Keratinocyte (primary cell): ENCODE results near the gene L3MBTL4. TPM values are rescaled to one million over a fixed set of nuclear protein-coding genes. Genes with fewer than 3 reads are reported as not detected.

Experiments used
- DNase-seq: peaks from one replicate; pipeline ENCODE4 v3.0.0-alpha.2; 2011; ENCODE audit warnings: low read depth, missing footprints, low spot score
- FAIRE-seq: peaks from 2 replicates; lab custom pipeline; 2011; peaks lifted over from hg19 to GRCh38; lab: Jason Lieb, UNC
- H2AFZ ChIP-seq: 2 replicates; pipeline ENCODE4 v1.6.0; 2012; ENCODE audit warnings: low read length, control low read depth, inconsistent platforms; ENCODE audit not compliant: control insufficient read depth
- H3K27ac ChIP-seq: 2 replicates; pipeline ENCODE4 v1.5.1; 2011; ENCODE audit warnings: low read length; ENCODE audit not compliant: control insufficient read depth, insufficient read depth
- H3K27me3 ChIP-seq: 3 replicates; pipeline ENCODE4 v1.6.0; 2011; ENCODE audit warnings: low read length; ENCODE audit not compliant: control insufficient read depth, insufficient read depth; ENCODE audit errors: extremely low read depth
- H3K36me3 ChIP-seq, 2 experiments: 2 replicates in 1 of 2; 3 replicates in 1 of 2; pipeline ENCODE4 v1.5.1; 2011; ENCODE audit warnings: low read length in 2 of 2, mild to moderate bottlenecking in 1 of 2; ENCODE audit not compliant: control insufficient read depth in 2 of 2, insufficient read depth in 2 of 2; ENCODE audit errors: extremely low read depth in 1 of 2
- H3K4me1 ChIP-seq: 3 replicates; pipeline ENCODE4 v1.5.1; 2011; ENCODE audit warnings: low read length; ENCODE audit not compliant: control insufficient read depth, insufficient read depth; ENCODE audit errors: extremely low read depth
- H3K4me2 ChIP-seq: 3 replicates; pipeline ENCODE4 v1.6.0; 2011; ENCODE audit warnings: low read depth, low read length; ENCODE audit not compliant: control insufficient read depth, insufficient read depth; ENCODE audit errors: extremely low read depth
- H3K4me3 ChIP-seq, 3 experiments: fragments of 200-600 bp in 1 of 3; sonication (generic) in 1 of 3; 2 replicates in 2 of 3; 3 replicates in 1 of 3; pipeline ENCODE4 v1.5.1; 2011 to 2016; ENCODE audit warnings: low read length in 3 of 3, mild to moderate bottlenecking in 3 of 3, control low read depth in 2 of 3, inconsistent platforms in 1 of 3, low read depth in 1 of 3, mixed read lengths in 1 of 3, mixed run types in 1 of 3, moderate library complexity in 1 of 3; ENCODE audit not compliant: control insufficient read depth in 2 of 3, insufficient read depth in 2 of 3; ENCODE audit errors: extremely low read depth in 1 of 3
- H3K79me2 ChIP-seq: 2 replicates; pipeline ENCODE4 v1.6.0; 2012; ENCODE audit warnings: low read length; ENCODE audit not compliant: control insufficient read depth, insufficient read depth
- H3K9ac ChIP-seq: 3 replicates; pipeline ENCODE4 v1.6.0; 2011; ENCODE audit warnings: low read length; ENCODE audit not compliant: control insufficient read depth, insufficient read depth; ENCODE audit errors: extremely low read depth
- H3K9me1 ChIP-seq: 3 replicates; pipeline ENCODE4 v1.6.0; 2011; ENCODE audit warnings: low read length; ENCODE audit not compliant: control insufficient read depth, insufficient read depth; ENCODE audit errors: extremely low read depth
- H3K9me3 ChIP-seq: 2 replicates; pipeline ENCODE4 v1.5.1; 2012; ENCODE audit warnings: low read depth, low read length; ENCODE audit not compliant: control insufficient read depth
- H4K20me1 ChIP-seq: 3 replicates; pipeline ENCODE4 v1.6.0; 2011; ENCODE audit warnings: low read length; ENCODE audit not compliant: control insufficient read depth, insufficient read depth; ENCODE audit errors: extremely low read depth
- CTCF ChIP-seq, 3 experiments: IDR thresholded peaks in 1 of 3; conservative IDR thresholded peaks in 1 of 3; optimal IDR thresholded peaks in 1 of 3; 2 replicates in 2 of 3; 3 replicates in 1 of 3; pipeline versions ENCODE3 to v1.5.1; 2011; ENCODE audit warnings: low read length in 3 of 3, mild to moderate bottlenecking in 3 of 3, moderate library complexity in 2 of 3, control low read depth in 1 of 3, inconsistent platforms in 1 of 3; ENCODE audit not compliant: insufficient read depth in 2 of 3; ENCODE audit errors: extremely low read depth in 1 of 3
- EZH2 ChIP-seq: IDR thresholded peaks from one replicate; pipeline ENCODE4 v1.6.1; 2012; ENCODE audit warnings: inconsistent platforms, mild to moderate bottlenecking, low read length, moderate library complexity
- dilution Hi-C: fragments of 300-500 bp; cut with MboI; formaldehyde crosslinking; loops from one replicate; pipeline ENCODE4 v1.7.0; 2020; ENCODE audit warnings: low sequenced_read_pairs; ENCODE audit not compliant: extremely low pct_ligation_motif_present
- polyA plus RNA-seq, 5 experiments: library from polyadenylated mRNA; depleted of rRNA in 3 of 5; stranded (reverse) in 3 of 5; stranded (forward) in 1 of 5; unstranded in 1 of 5; fragments of >200 nt; gene quantifications; 1 replicate in 1 of 5; 2 replicates in 3 of 5; 3 replicates in 1 of 5; pipeline versions ENCODE4 v1.2.1 to v1.2.3, GENCODE V29; 2011 to 2012; ENCODE audit warnings: missing spikeins in 2 of 5, low read depth in 1 of 5, low replicate concordance in 1 of 5

L3MBTL4 gene
- polyA plus RNA-seq, 1 donor (not counting 4 experiments of a cell fraction or from before 2014, with no cell fraction given) = 0.17 TPM

DNA sequence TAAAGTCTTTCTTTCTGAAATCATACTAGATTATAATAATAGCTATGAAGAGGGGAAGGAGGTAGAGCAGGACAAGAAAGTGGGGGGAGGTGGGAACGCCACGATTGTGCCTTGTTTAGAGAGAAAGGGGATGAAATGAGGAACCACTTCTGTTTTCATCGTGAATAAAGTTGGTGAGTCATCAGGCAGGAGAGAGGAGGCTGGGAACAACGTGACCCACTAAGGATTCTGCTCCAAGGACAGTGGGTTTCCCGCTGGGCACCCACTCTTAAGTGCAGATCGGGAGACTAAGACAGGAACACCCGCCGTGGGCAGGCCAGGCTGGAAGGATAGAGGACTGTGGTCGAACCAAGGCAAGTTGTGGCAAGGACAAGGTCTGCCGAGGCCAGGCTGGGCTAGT lies 158.2 kb downstream of the L3MBTL4 start:
- DNase-seq = no peak
- no peak overlapping the region for H3K4me2 ChIP-seq
- no peaks in the 10 kb centered on the region for H3K36me3 ChIP-seq
- H3K27me3 ChIP-seq = no peaks in the 10 kb centered on the region
- H3K27ac ChIP-seq = no peak overlapping the region
- no peak overlapping the region for H3K4me3 ChIP-seq
- H3K79me2 ChIP-seq = no peaks in the 10 kb centered on the region
- dilution Hi-C loops = no loop called here
- H3K9me1 ChIP-seq = no peaks in the 10 kb centered on the region
- no peak for TF ChIP-seq EZH2
- no peak for TF ChIP-seq CTCF (optimal IDR thresholded peaks at IDR 0.05 in 1 of 3, IDR thresholded peaks at IDR 0.05 in 1 of 3, conservative IDR thresholded peaks at IDR 0.05 in 1 of 3; ENCODE audit: extremely low read depth in 1 of 3, insufficient read depth in 2 of 3, low read length in 3 of 3)
- no peaks in the 10 kb centered on the region for H4K20me1 ChIP-seq
- H3K9ac ChIP-seq = no peak overlapping the region
- H2AFZ ChIP-seq = no peak overlapping the region
- H3K4me1 ChIP-seq = no peaks in the 10 kb centered on the region
- no peak for FAIRE-seq
- H3K9me3 ChIP-seq = no peaks in the 10 kb centered on the region

GRCh38 chr18:6255886-6256285 lies 158.8 kb downstream of the L3MBTL4 start:
- H3K4me3 ChIP-seq = no peak overlapping the region
- no peaks in the 10 kb centered on the region for H3K9me3 ChIP-seq
- H3K27me3 ChIP-seq = no peaks in the 10 kb centered on the region
- no peaks in the 10 kb centered on the region for H3K4me1 ChIP-seq
- FAIRE-seq = no peak
- no peak overlapping the region for H2AFZ ChIP-seq
- H3K79me2 ChIP-seq = no peaks in the 10 kb centered on the region
- H4K20me1 ChIP-seq = no peaks in the 10 kb centered on the region
- H3K9ac ChIP-seq = no peak overlapping the region
- TF ChIP-seq CTCF (optimal IDR thresholded peaks at IDR 0.05 in 1 of 3, IDR thresholded peaks at IDR 0.05 in 1 of 3, conservative IDR thresholded peaks at IDR 0.05 in 1 of 3; ENCODE audit: extremely low read depth in 1 of 3, insufficient read depth in 2 of 3, low read length in 3 of 3) = no peak
- TF ChIP-seq EZH2 = no peak
- H3K27ac ChIP-seq = no peak overlapping the region
- no peak overlapping the region for H3K4me2 ChIP-seq
- no peaks in the 10 kb centered on the region for H3K9me1 ChIP-seq
- DNase-seq = no peak
- no peaks in the 10 kb centered on the region for H3K36me3 ChIP-seq
- dilution Hi-C loops = no loop called here
